MCF 10A (cell line): Measurements from ENCODE around the gene IGDCC3. TPM values are rescaled to one million over a fixed set of nuclear protein-coding genes. Genes with fewer than 3 reads are reported as not detected.

Experiments used
- BruUV-seq: library from RNA; stranded (reverse); fragments of 400-500 nt; replicated peaks from 2 replicates; lab custom pipeline; 2021; lab: Mats Ljungman, UMichigan
- CTCF ChIA-PET: fragments of 300-600 bp; sonication (Branson Sonifier 250); formaldehyde crosslinking; extraction: SDS; loops from one replicate; lab custom pipeline; 2021; ENCODE audit warnings: antibody characterized with exemption, inconsistent platforms; lab: Yijun Ruan, JAX
- POLR2A ChIA-PET: fragments of 300-600, 350-650 bp; sonication (Branson Sonifier 250); formaldehyde crosslinking; extraction: SDS; loops from one replicate; lab custom pipeline; 2020; ENCODE audit warnings: antibody characterized with exemption, inconsistent platforms; lab: Yijun Ruan, JAX
- DNase-seq: peaks from one replicate; pipeline ENCODE4 v3.0.0-alpha.2; 2018; ENCODE audit not compliant: unreplicated experiment
- H3K27ac Mint-ChIP-seq: one replicate; pipeline ENCODE4 v1.8.0; 2022; ENCODE audit warnings: mild to moderate bottlenecking, low read depth, mixed read lengths; ENCODE audit not compliant: unreplicated experiment
- H3K27me3 Mint-ChIP-seq: one replicate; pipeline ENCODE4 v1.8.0; 2022; ENCODE audit warnings: mixed read lengths; ENCODE audit not compliant: insufficient read depth, unreplicated experiment
- H3K36me3 Mint-ChIP-seq: one replicate; pipeline ENCODE4 v1.8.0; 2022; ENCODE audit warnings: mild to moderate bottlenecking, moderate library complexity, mixed read lengths; ENCODE audit not compliant: insufficient read depth, unreplicated experiment
- H3K4me1 Mint-ChIP-seq: one replicate; pipeline ENCODE4 v1.8.0; 2022; ENCODE audit warnings: mixed read lengths; ENCODE audit not compliant: insufficient read depth, unreplicated experiment
- H3K4me3 Mint-ChIP-seq: one replicate; pipeline ENCODE4 v1.8.0; 2022; ENCODE audit warnings: mild to moderate bottlenecking, moderate library complexity, mixed read lengths; ENCODE audit not compliant: unreplicated experiment
- H3K9me3 Mint-ChIP-seq: one replicate; pipeline ENCODE4 v1.8.0; 2022; ENCODE audit warnings: mixed read lengths; ENCODE audit not compliant: unreplicated experiment
- intact Hi-C: fragments of 100-400 bp; cut with micrococcal nuclease; formaldehyde crosslinking; loops from 2 replicates; pipeline ENCODE4 v1.14.1; 2022
- total RNA-seq: library from RNA; stranded (reverse); gene quantifications from 2 replicates; pipeline ENCODE4 v1.2.3, GENCODE V29; 2022
- TF ChIP-seq, protein P1 (sequence below): fragments of 200-600 bp; IDR thresholded peaks from one replicate; pipeline ENCODE4 v1.8.0; 2022; ENCODE audit warnings: antibody characterized with exemption, mild to moderate bottlenecking; ENCODE audit not compliant: unreplicated experiment

The IGDCC3 gene
- total RNA-seq, 1 experiment from 2014 or later, result not detected

DNA sequence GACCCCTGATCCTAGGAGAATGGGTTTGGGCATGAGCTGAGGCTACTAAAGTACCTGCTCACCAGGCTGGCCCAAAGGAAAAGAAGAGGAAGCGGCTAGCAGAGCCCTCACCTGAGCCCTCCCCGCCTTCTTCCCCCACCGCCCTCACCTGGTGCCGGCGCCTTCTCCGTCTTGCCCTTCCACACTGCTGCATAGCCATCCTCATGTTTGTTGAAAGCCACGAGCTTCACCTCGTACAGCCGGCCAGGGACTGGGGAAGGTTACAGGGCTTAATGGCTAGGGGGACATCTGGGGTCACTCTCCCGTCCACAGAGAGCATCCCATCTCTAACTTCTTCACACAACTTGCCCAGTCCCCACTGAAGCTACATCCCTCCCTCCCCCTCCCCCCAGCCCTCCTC, 13.9 kb upstream of the IGDCC3 start:
- no peaks in the 10 kb centered on the region for H3K9me3 Mint-ChIP-seq
- no TSS peak for BruUV-seq
- intact Hi-C loops, result no loop called here
- TF ChIP-seq, protein P1, sequence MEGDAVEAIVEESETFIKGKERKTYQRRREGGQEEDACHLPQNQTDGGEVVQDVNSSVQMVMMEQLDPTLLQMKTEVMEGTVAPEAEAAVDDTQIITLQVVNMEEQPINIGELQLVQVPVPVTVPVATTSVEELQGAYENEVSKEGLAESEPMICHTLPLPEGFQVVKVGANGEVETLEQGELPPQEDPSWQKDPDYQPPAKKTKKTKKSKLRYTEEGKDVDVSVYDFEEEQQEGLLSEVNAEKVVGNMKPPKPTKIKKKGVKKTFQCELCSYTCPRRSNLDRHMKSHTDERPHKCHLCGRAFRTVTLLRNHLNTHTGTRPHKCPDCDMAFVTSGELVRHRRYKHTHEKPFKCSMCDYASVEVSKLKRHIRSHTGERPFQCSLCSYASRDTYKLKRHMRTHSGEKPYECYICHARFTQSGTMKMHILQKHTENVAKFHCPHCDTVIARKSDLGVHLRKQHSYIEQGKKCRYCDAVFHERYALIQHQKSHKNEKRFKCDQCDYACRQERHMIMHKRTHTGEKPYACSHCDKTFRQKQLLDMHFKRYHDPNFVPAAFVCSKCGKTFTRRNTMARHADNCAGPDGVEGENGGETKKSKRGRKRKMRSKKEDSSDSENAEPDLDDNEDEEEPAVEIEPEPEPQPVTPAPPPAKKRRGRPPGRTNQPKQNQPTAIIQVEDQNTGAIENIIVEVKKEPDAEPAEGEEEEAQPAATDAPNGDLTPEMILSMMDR, result no peak
- POLR2A ChIA-PET, result no interaction called here
- H3K4me3 Mint-ChIP-seq, result no peak overlapping the region
- DNase-seq, result no peak
- no peaks in the 10 kb centered on the region for H3K4me1 Mint-ChIP-seq
- H3K27me3 Mint-ChIP-seq, result peaks cover 62% of the 10 kb centered on the region
- no peak overlapping the region for H3K27ac Mint-ChIP-seq
- CTCF ChIA-PET, result interaction anchor here (0.7 to 1.7 kb wide), 5 partner anchors 8 to 1173 kb away, joined by 3 to 9 read pairs (median 4); no protein-coding TSS in a partner anchor
- peaks cover 3% of the 10 kb centered on the region for H3K36me3 Mint-ChIP-seq

DNA sequence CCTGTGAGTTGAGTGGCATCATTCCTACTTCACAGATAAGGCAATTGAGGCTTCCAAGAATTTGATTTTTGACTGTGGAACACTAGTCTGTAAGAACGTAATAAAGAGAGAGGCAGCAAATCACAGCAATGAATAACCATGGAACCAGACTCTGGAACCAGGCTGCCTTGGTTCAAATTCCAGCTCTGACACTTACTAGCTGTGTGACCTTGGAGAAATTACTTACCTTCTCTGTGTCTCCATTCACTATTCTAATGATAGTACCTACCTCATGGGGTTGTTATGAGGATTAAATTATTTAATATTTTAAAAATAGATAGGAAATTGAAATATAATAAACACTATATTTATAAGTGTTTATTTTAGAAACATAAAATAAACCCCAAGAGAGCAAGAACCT, 12.6 kb upstream of the IGDCC3 start:
- Mint-ChIP-seq H3K27ac (no peak overlapping the region), H3K4me1 (no peaks in the 10 kb centered on the region), H3K4me3 (no peak overlapping the region), H3K36me3 (no peaks in the 10 kb centered on the region), H3K27me3 (peaks cover 51% of the 10 kb centered on the region), H3K9me3 (no peaks in the 10 kb centered on the region)
- intact Hi-C loops, result no loop called here
- BruUV-seq, result no TSS peak
- TF ChIP-seq, protein P1, result no peak
- CTCF ChIA-PET, result interaction anchor here (0.7 to 1.7 kb wide), 5 partner anchors 10 to 145 kb away, joined by 3 to 9 read pairs (median 4); no protein-coding TSS in a partner anchor
- no peak for DNase-seq
- POLR2A ChIA-PET, result no interaction called here

DNA sequence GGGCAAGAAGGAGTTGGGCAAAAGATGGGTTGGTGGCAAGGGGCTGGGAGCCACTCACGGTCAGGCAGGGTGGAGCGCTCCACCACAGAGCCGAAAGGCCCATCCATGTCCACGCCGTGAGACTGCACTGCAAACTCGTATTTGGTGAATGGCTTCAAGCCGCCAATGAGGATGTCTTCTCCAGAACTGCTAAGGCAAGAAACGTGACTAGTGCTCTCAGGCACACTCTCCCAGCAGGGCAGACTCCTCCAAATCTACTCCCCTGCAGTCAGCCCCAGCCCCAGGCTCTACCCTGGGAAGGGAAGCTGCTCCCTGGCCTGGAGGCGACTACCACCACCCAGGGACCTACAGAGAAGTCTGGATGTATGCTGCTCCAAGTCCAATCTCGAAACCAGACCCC, 11.4 kb upstream of the IGDCC3 start:
- TF ChIP-seq, protein P1, result no peak
- Mint-ChIP-seq H3K4me3 (no peak overlapping the region), H3K36me3 (no peaks in the 10 kb centered on the region), H3K27ac (no peak overlapping the region), H3K9me3 (no peaks in the 10 kb centered on the region), H3K27me3 (peaks cover 42% of the 10 kb centered on the region), H3K4me1 (peaks cover 7% of the 10 kb centered on the region)
- no peak for DNase-seq
- BruUV-seq, result no TSS peak
- intact Hi-C loops, result loop anchor here (10.0 kb wide), 1 partner anchor 334 kb away; no protein-coding TSS in a partner anchor
- ChIA-PET CTCF (interaction anchor here (5.0 kb wide), 1 partner anchor 10 kb away, joined by 34 read pairs; no protein-coding TSS in a partner anchor), POLR2A (no interaction called here)

DNA sequence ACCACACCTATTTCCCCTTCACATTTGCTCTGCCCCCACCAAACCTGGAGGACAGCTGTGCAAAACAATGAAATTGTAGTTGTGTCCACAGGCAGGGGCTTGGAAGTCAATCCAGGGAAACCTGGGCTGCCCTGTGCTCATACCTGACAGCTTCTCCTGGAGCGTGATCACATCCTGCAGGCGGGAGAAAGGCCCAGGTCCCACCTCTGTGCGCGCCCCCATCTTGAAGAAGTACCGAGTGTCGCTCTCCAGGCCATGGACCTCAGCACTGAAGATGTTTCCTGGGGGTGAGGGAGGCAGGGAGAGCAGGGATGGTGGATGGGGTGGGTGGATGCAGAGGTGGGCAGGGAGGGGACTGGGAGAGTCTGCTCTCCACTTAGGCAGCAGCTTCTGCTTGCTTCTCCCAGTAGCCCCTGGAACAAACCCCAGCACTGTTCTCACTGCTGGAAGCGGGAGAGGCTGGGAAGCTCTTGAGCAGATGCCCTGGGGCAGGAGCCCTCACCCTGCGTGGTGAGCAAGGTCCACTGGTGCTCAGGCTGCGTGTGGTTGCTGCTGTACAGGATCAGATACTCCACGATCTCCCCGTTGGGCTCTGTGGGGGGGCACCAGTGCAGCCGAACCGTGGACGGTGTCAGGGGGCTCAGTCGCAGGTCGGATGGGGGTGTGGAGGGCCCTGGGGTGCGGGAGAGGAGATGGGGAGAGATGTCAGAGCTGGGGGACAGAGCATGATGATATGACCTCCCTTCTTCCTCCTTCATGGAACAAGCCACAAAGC, 10.7 kb upstream of the IGDCC3 start:
- Mint-ChIP-seq H3K4me3 (no peak overlapping the region), H3K36me3 (no peaks in the 10 kb centered on the region), H3K27me3 (peaks cover 37% of the 10 kb centered on the region), H3K4me1 (peaks cover 7% of the 10 kb centered on the region), H3K9me3 (no peaks in the 10 kb centered on the region), H3K27ac (no peak overlapping the region)
- POLR2A ChIA-PET, result interaction anchor here (0.5 kb wide), 1 partner anchor 358 kb away, joined by 3 read pairs; no protein-coding TSS in a partner anchor
- CTCF ChIA-PET, result interaction anchor here (5.0 to 8.7 kb wide), 2 partner anchors 11 to 70 kb away, joined by 34 to 210 read pairs; no protein-coding TSS in a partner anchor
- TF ChIP-seq, protein P1, result no peak
- no peak for DNase-seq
- BruUV-seq, result no TSS peak
- intact Hi-C loops, result loop anchor here (10.0 kb wide), 1 partner anchor 334 kb away; no protein-coding TSS in a partner anchor
